ENCODE data around the gene FSTL5. TPM values are rescaled to one million over a fixed set of nuclear protein-coding genes. Genes with fewer than 3 reads are reported as not detected.

FSTL5 gene
- total RNA-seq, 1 experiment from 2014 or later, result 29.4 TPM

DNA sequence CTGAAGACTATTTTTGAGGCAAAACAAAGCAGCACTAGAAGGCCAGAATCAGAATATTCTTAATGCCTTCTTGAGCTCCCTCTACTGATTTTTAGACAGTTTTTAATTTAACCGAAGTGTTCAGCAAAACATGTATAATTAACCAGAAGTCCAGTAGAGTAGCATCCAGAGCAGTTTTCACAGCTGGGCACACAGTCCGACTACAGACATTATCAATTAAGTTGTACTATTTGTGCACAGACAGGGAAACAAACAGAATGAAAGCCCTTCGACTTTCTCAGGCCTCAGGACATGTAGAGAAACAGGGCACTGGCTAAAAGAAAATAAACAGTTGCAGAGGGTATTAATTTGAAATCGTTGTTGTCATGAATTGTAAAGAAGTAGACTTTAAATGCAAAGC, 11.9 kb downstream of the FSTL5 start:
- Histone ChIP-seq H3K36me3 (ENCODE audit: low read depth) (no peaks in the 10 kb centered on the region), H3K4me1 (replicated peaks; ENCODE audit: insufficient read depth) (no peaks in the 10 kb centered on the region), H3K4me2 (no peak overlapping the region), H3F3A (ENCODE audit: insufficient read depth, low read depth) (no peaks in the 10 kb centered on the region), H3K4me3 (no peak overlapping the region), H4K20me1 (ENCODE audit: insufficient read depth) (no peaks in the 10 kb centered on the region), H3K27ac (no peak overlapping the region), H3K9me2 (ENCODE audit: insufficient read depth) (no peaks in the 10 kb centered on the region), H2AFZ (peak overlapping the region; percentile 4; the same call in 1 of the 2 replicates), H3K9me3 (ENCODE audit: insufficient read depth, low read depth) (no peaks in the 10 kb centered on the region), H3K79me2 (ENCODE audit: low read depth) (no peaks in the 10 kb centered on the region), H3K27me3 (ENCODE audit: insufficient read depth, low read depth) (no peaks in the 10 kb centered on the region)
- intact Hi-C loops (cut with micrococcal nuclease; ENCODE audit: unreplicated experiment), result no loop called here
- POLR2A ChIA-PET (ENCODE audit: unreplicated experiment), result no interaction called here
- TF ChIP-seq, protein P1, sequence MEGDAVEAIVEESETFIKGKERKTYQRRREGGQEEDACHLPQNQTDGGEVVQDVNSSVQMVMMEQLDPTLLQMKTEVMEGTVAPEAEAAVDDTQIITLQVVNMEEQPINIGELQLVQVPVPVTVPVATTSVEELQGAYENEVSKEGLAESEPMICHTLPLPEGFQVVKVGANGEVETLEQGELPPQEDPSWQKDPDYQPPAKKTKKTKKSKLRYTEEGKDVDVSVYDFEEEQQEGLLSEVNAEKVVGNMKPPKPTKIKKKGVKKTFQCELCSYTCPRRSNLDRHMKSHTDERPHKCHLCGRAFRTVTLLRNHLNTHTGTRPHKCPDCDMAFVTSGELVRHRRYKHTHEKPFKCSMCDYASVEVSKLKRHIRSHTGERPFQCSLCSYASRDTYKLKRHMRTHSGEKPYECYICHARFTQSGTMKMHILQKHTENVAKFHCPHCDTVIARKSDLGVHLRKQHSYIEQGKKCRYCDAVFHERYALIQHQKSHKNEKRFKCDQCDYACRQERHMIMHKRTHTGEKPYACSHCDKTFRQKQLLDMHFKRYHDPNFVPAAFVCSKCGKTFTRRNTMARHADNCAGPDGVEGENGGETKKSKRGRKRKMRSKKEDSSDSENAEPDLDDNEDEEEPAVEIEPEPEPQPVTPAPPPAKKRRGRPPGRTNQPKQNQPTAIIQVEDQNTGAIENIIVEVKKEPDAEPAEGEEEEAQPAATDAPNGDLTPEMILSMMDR (conservative IDR thresholded peaks at IDR 0.05), result no peak
- TF ChIP-seq EZH2 (IDR thresholded peaks at IDR 0.05; ENCODE audit: low read depth), result no peak
- CTCF ChIA-PET, result no interaction called here
- BruUV-seq (replicated peaks), result no TSS peak
- no peak for DNase-seq

DNA sequence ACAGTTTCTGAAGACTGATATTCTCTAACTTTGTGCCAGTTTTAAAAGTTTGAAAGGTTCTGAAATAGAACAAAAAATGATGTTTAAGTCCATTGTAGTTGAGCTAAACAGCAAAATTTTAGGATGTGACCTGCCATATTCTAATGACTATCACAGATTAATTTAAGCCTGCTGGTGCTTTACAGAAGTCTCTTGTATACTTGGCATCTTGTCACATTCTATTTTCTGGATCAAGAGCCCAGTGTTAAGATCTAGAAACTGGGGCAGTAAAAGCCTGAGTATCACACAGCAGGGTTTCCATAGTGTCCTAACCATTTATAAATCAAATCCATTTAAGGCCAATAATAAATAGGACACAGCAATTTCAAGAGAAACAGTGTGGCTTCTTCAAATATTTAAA, 12.4 kb downstream of the FSTL5 start:
- no peak for DNase-seq
- no peaks in the 10 kb centered on the region for H3K27me3 ChIP-seq (ENCODE audit: insufficient read depth, low read depth)
- H2AFZ ChIP-seq, result peak overlapping the region; percentile 4; the same call in 1 of the 2 replicates
- no peak overlapping the region for H3K27ac ChIP-seq
- H3K4me2 ChIP-seq, result no peak overlapping the region
- H3K9me2 ChIP-seq (ENCODE audit: insufficient read depth), result no peaks in the 10 kb centered on the region
- TF ChIP-seq, protein P1 (conservative IDR thresholded peaks at IDR 0.05), result no peak
- no peak for TF ChIP-seq EZH2 (IDR thresholded peaks at IDR 0.05; ENCODE audit: low read depth)
- no peaks in the 10 kb centered on the region for H3K4me1 ChIP-seq (replicated peaks; ENCODE audit: insufficient read depth)
- BruUV-seq (replicated peaks), result no TSS peak
- H4K20me1 ChIP-seq (ENCODE audit: insufficient read depth), result no peaks in the 10 kb centered on the region
- no peaks in the 10 kb centered on the region for H3K79me2 ChIP-seq (ENCODE audit: low read depth)
- no peak overlapping the region for H3K4me3 ChIP-seq
- H3K9me3 ChIP-seq (ENCODE audit: insufficient read depth, low read depth), result no peaks in the 10 kb centered on the region
- ChIA-PET CTCF (no interaction called here), POLR2A (ENCODE audit: unreplicated experiment) (no interaction called here)
- H3K36me3 ChIP-seq (ENCODE audit: low read depth), result no peaks in the 10 kb centered on the region
- intact Hi-C loops (cut with micrococcal nuclease; ENCODE audit: unreplicated experiment), result no loop called here
- H3F3A ChIP-seq (ENCODE audit: insufficient read depth, low read depth), result no peaks in the 10 kb centered on the region

DNA sequence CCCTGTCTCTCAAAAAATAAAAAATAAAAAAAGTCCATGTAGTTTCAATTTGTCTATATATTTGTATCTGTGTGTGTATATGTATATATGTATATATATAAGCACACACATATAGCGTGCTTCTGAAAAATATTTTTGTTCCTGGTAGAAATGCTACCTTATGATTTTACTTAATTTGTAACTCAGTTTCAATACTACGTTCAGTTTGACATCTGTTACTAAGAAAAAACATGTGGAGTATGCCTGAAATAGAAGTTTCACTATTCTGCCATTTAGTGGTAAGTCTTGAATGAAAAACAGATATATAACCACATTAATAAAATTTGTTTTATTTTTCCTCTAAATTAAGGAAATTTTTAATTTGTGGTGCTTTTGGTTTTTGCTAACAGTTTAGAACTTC, 14.2 kb downstream of the FSTL5 start:
- TF ChIP-seq, protein P1 (conservative IDR thresholded peaks at IDR 0.05), result no peak
- no peak for TF ChIP-seq EZH2 (IDR thresholded peaks at IDR 0.05; ENCODE audit: low read depth)
- no TSS peak for BruUV-seq (replicated peaks)
- H3K27me3 ChIP-seq (ENCODE audit: insufficient read depth, low read depth), result no peaks in the 10 kb centered on the region
- CTCF ChIA-PET, result no interaction called here
- H2AFZ ChIP-seq, result no peak overlapping the region
- H3K4me3 ChIP-seq, result no peak overlapping the region
- H3F3A ChIP-seq (ENCODE audit: insufficient read depth, low read depth), result no peaks in the 10 kb centered on the region
- H3K36me3 ChIP-seq (ENCODE audit: low read depth), result no peaks in the 10 kb centered on the region
- H3K79me2 ChIP-seq (ENCODE audit: low read depth), result no peaks in the 10 kb centered on the region
- intact Hi-C loops (cut with micrococcal nuclease; ENCODE audit: unreplicated experiment), result no loop called here
- H3K27ac ChIP-seq, result no peak overlapping the region
- no peak overlapping the region for H3K4me2 ChIP-seq
- H3K9me2 ChIP-seq (ENCODE audit: insufficient read depth), result no peaks in the 10 kb centered on the region
- no peaks in the 10 kb centered on the region for H3K4me1 ChIP-seq (replicated peaks; ENCODE audit: insufficient read depth)
- no peaks in the 10 kb centered on the region for H4K20me1 ChIP-seq (ENCODE audit: insufficient read depth)
- no peak for DNase-seq
- no peaks in the 10 kb centered on the region for H3K9me3 ChIP-seq (ENCODE audit: insufficient read depth, low read depth)
- POLR2A ChIA-PET (ENCODE audit: unreplicated experiment), result no interaction called here
